Measurements from ENCODE around the gene AHNAK.

DNA sequence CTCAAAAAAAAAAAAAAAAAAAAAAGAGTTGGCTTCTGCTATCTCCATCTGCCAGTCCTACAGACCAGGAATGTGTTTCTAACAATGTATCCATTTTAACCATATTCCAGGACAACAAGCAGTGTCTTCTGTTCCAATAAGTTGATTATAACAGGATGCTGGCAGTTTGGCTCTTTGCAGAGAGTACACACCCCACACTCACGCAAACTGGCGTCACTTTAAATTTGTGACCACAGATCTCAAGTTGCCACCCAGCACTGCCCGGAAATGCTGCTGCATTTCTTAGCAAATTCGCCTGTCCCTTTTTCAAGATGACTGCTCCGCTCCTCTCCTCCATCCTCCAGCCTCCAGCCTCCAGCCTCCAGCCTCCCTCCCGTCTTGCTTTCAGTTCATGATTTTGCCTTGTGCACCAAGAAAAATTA lies 83.5 kb downstream of the AHNAK start:
- TF ChIP-seq POLR2AphosphoS5 (IDR thresholded peaks at IDR 0.05; ENCODE audit: low read depth, low read length) (no peak), SIN3A (IDR thresholded peaks at IDR 0.05; ENCODE audit: borderline replicate concordance, insufficient read depth, low read length) (no peak)
- TF ChIP-seq, protein P1, sequence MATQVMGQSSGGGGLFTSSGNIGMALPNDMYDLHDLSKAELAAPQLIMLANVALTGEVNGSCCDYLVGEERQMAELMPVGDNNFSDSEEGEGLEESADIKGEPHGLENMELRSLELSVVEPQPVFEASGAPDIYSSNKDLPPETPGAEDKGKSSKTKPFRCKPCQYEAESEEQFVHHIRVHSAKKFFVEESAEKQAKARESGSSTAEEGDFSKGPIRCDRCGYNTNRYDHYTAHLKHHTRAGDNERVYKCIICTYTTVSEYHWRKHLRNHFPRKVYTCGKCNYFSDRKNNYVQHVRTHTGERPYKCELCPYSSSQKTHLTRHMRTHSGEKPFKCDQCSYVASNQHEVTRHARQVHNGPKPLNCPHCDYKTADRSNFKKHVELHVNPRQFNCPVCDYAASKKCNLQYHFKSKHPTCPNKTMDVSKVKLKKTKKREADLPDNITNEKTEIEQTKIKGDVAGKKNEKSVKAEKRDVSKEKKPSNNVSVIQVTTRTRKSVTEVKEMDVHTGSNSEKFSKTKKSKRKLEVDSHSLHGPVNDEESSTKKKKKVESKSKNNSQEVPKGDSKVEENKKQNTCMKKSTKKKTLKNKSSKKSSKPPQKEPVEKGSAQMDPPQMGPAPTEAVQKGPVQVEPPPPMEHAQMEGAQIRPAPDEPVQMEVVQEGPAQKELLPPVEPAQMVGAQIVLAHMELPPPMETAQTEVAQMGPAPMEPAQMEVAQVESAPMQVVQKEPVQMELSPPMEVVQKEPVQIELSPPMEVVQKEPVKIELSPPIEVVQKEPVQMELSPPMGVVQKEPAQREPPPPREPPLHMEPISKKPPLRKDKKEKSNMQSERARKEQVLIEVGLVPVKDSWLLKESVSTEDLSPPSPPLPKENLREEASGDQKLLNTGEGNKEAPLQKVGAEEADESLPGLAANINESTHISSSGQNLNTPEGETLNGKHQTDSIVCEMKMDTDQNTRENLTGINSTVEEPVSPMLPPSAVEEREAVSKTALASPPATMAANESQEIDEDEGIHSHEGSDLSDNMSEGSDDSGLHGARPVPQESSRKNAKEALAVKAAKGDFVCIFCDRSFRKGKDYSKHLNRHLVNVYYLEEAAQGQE (IDR thresholded peaks at IDR 0.05; ENCODE audit: insufficient read depth in 1 of 2, low read depth in 2 of 2, low read length in 2 of 2) = no peak
